IPS-11a (cell line): ENCODE measurements around the gene WASHC2C.
"Not testable (repeated sequence)": the region's sequence is repeated elsewhere in the genome, so short reads cannot be mapped to it uniquely, and the experiment has no call there.

Experiments
- H3K4me3 ChIP-seq: one replicate; pipeline ENCODE4 v1.5.1; 2013; ENCODE audit warnings: low read depth, low read length, control low read depth

Gene WASHC2C

DNA sequence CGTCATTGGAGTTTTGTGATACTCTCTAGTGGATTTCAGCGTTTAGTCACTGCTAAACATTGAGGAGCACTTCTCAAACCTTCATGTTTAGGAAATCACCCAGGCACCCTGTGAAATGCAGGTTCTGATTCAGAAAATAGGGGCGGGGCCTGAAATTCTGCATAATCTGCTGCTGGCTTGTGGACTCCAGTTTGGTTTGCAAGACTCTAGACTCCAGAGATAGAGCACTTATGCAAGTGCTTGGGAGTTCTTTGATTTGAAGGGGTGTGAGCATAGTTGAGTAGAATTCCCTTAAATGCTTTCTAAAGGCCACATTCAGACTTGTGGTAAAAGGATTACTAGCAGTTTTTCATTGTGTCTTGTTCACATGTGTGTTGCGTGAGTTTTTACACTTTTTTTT is 41.3 kb downstream of the WASHC2C start:
- H3K4me3 ChIP-seq: not testable (repeated sequence)

DNA sequence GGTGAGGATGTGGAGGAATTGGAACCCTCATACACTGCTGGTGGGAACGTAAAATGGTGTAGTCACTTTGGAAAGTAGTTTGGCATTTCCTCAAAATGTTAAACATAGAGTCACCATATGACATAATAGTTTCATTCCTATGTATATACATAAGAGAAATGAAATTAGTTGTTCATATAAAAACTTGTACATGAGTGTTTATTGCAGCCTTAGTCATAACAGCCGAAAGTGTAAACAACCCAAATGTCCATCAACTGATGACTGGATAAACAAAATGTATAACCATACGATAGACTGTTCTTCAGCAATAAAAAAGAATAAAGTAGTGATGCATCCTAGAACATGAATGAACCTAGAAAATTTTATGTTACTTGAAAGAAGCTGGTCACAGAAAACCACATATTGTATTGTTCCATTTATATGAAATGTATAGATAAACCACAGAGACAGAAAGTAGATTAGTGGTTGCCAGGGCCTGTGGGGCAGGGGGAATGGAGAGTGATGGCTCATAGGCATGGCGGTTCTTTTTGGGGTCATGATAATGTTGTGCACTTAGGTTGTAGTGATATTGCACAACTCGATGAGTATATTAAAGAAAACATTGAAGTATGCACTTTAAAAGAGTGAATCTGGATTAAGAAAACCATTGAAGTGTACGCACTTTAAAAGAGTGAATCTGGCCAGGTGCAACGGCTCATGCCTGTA is 44.8 kb downstream of the WASHC2C start:
- not testable (repeated sequence) for H3K4me3 ChIP-seq

- H3K4me3 ChIP-seq: not testable (repeated sequence)
Observed at GRCh38 chr10:45786217-45786616, 59.2 kb downstream of the WASHC2C start.

DNA sequence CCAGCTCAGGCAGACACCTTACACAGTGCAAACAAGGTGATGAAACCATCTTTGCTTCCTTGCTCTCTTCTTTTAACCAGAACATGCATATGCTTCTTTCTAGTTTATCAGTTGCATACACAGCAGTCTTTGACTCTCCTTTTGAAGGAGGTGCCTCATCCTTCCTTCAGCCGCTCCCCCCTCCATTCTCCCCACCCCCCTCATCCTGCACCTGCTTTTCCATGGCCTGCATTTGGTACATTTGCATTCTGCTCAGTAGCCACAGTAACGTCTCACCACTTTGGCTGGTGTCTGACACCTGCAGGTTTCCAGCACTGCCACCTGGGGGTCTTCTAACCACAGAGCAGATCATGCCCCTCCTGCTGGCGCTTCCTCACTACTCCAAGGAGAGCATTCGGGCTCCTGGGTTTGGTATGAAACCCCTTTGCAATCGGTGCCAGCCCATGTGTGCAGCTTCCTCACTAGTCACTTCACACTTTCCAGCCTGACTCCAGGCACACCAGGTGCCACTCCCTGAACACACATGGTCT is 60.2 kb downstream of the WASHC2C start:
- H3K4me3 ChIP-seq: not testable (repeated sequence)

DNA sequence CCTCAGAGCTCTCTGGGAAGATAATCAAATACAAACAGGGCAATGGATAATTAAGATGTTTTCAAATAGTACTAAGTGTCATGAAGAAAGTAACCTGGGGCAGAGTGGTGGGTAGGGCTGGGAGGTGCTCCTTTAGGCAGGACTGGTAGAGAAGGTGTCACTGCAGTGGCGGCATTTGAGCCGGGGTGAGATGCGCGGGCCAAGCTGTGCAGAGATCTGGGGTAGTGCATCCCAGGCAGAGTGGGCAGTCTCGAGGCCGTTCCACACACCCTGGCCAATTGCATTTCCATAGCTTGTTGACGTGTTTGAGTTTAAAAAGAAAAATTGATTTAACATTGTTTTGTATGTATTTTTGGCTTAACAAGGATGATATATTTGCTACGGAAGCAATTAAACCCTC is 62.9 kb downstream of the WASHC2C start:
- not testable (repeated sequence) for H3K4me3 ChIP-seq

DNA sequence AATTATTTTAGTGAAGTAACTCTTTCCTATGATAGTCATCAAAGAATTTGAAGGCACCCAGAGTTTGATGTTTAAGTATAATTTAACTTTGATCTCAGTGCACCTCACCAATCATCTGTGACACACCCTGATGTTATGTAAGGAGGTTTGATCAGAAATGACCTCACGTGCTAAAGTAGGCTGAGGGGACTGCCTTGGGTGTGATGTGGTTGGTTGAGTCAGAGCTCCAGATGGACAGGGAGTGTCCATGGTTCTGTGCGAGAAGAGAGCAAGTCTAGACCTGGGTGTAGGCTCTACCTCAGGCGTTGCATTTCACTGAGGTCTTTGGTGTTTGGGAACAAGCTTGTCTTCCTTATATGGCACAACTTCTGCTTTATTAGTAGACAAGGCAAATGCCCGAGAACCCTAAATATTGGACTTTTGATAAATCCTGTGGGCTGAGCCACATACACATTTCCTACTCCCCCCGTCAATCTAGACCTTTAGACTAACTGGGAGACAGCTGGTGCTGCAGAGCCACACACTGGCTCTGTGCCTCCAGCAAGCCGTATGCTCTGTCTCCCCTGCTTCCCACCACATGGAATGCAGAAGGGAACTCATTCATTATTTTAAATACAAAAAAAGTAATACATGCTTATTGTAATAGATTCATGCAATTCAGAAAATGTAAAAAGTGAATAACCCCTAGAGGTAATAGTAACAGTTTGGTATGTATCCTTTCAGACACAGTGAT is 63.8 kb downstream of the WASHC2C start:
- H3K4me3 ChIP-seq: not testable (repeated sequence)

DNA sequence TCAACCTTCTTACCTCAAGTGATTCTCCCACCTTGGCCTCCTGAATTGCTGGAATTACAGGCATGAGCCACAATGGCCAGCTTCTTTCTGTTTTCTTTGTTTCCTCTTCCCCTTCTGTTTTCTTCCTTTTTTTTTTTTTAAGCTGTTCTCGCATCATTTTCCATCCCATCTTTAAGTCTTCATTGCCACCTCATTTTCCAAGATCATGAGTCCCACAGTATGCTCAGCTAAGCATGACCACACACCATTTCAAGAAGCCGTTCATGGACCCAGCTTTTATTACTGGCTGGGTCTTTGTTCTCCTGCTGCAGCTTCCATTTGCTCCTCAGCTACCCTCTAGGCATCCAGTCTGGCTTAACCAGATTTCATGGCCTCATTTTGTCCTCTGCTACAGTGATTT is 67.7 kb downstream of the WASHC2C start:
- not testable (repeated sequence) for H3K4me3 ChIP-seq

DNA sequence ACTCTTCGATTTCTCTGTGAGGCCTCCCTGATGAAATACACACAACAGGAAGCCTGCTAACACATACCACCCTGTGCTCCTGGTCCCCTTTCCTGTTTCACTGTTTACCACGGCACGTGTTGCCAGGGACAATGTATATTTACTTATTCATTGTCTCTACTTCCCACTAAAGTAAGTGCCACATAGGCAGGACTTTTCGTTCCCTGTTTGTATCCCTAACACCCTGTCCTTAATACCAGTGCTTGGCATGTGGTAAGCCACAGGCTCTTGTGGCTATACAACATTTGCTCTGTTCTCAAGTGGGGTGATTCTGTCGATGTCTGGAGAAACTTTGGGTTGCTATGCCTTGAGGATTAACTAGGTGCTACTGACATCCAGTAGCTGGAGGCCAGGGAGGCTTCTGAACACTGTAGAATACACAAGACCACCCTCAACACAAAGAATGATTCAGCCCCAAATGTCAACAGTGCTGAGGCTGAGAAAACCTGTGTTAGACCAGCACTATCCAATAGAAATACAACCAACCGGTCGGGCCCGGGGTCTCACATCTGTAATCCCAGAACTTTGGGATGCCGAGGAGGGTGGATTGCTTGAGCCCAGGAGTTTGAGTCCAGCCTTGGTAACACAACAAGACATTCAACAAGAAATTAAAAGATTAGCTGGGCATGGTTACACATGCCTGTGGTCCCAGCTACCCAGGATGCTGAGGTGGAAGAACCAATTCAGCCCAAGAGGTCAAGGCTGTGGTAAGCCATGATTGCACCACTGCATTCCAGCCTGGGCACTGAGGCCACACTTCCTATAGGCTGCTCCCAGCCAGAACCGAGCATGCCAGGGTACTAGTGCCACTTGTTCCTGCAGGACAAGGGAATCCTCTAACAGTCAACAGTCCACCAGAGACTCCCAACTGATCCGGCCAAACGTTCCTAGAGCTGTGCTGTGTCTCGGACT is 76.3 kb downstream of the WASHC2C start:
- not testable (repeated sequence) for H3K4me3 ChIP-seq

DNA sequence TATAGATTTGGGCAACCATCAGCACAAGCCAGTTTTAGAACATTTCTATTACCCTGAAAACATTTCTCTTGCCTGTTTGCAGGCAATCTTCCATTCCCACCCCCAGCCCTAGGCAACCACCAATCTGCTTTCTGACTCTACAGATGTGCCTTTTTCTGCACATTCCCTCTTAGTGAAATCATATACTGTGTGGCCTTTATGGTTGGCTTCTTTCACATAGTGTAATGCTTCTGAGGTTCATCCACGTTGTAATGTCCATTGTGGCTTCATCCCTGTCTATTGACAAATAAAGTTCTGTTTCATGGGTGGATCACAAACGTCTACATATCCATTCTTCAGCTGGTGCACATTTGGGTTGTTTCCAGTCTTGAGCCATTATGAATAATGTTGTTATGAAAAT is 77.9 kb downstream of the WASHC2C start:
- not testable (repeated sequence) for H3K4me3 ChIP-seq

DNA sequence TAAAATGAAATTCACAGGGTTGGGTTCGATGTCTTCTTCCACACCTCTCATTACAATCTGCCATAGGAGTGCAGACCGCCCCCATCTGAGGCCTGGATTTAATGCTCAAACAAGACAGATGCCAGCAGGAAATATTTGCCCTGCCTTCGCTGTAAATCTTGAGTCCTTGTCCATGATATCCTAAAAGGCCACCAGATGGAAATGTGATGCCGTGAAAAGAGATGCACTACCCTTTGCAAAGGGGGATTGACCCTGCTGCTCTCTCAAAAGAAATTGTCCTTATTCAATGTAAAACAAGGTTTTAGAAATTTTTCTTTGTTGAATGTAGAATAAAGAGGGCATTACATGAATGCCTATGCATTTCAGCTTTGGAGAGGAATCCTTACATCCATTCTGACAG is 82.8 kb downstream of the WASHC2C start:
- no peak overlapping the region for H3K4me3 ChIP-seq

- no peak overlapping the region for H3K4me3 ChIP-seq
Observed at GRCh38 chr10:45811075-45811474, 84.0 kb downstream of the WASHC2C start.

- H3K4me3 ChIP-seq: not testable (repeated sequence)
Observed at GRCh38 chr10:45812959-45813358, 85.9 kb downstream of the WASHC2C start.

GRCh38 chr10:45814146-45814545 is 87.1 kb downstream of the WASHC2C start:
- H3K4me3 ChIP-seq: not testable (repeated sequence)

DNA sequence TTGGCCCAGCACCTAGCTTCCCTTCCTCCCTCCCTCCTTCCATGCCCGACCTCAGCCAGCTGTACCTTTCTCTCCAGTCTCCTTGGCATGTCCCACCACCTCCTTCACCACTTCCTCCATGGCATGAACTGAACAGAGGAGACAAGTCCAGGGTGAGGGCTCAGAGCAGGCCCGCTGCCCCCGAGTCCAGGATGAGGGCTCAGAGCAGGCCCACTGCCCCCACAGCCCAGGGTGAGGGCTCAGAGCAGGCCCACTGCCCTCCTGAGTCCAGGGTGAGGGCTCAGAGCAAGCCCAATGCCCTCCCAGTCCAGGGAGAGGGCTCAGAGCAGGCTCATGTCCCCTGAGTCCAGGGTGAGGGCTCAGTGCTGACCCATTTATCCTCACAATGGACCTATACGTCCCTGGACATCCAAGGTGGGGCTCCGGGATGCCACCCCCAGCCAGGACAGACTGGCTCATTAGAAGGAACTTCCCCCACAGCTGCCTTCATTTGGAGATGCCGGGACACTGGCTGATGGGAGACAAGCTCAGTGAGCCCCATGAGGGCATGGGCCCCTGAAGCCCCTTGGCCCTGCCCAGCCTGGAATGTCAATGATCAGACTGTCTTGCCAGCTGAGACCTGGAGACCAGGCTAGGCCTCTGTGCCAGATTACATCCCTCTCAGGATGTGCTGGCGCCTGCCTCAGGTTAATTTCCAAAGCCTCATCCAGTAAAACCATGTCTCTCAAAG is 90.2 kb downstream of the WASHC2C start:
- H3K4me3 ChIP-seq: no peak overlapping the region

DNA sequence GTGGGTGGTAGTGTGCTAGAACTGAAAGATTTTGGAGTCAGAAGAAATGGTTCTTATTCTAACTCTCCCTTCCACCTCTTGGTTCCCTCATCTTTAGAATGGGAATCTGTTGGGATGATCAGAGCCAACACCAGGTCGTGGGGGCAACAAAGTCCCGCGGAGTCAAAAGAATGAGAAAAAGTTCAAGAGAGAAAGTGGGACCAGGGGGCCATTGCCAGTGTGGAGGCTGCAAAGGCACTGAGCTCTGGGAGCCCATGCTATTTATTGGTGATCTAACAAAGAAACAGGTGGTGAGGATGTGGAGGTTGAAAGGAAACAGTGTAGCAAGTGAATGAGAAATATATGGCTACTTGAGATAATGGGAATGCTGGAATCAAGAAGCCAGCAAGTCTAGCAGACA is 90.8 kb downstream of the WASHC2C start:
- no peak overlapping the region for H3K4me3 ChIP-seq

DNA sequence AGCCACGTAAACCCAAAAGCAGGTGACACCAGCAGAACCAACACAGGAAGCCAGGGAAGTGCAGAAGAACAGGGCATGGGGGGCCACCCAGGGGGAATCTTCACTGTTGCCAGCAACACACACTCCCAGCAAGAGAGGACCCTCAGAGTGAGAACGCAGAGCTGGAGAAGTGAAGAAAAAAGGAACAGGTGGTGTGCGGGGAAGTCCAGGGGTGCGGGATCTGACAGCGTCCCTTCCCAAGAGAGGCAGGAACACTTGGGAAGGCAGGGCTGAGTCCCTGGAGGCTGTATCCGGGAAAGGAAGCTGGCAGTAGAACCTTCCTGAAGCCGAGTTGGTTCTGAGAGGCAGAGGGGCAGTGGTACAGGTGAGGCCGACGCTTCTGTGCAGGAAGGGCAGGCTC is 92.5 kb downstream of the WASHC2C start:
- no peak overlapping the region for H3K4me3 ChIP-seq

- H3K4me3 ChIP-seq: not testable (repeated sequence)
Observed at GRCh38 chr10:45820107-45820830, 93.2 kb downstream of the WASHC2C start.

DNA sequence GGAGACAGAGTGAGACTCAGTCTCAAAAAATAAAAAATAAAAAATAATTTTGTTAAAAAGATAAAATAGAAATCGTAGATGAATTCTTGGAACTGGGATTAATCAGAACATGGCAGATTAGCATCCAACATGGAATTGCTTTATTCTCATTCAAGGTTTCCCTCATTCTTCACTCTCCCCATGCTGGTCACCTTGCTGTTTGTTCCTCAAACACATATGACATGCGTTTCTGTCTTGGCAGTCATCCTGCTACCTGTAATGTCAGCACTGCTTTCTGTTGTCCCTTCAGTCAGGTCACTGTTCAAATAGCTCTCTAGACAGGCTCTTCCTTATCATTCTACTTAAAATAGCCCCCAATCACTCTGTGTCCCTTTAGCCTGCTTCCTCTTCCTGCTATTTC is 95.9 kb downstream of the WASHC2C start:
- not testable (repeated sequence) for H3K4me3 ChIP-seq
